Esophagus muscularis mucosa (tissue), 4 donors: ENCODE results near the gene ELL2. TPM values are rescaled to one million over a fixed set of nuclear protein-coding genes. Genes with fewer than 3 reads are reported as not detected.
"Not testable (repeated sequence)": the region's sequence is repeated elsewhere in the genome, so short reads cannot be mapped to it uniquely, and the experiment has no call there.

Source experiments
- DNase-seq: peaks from one replicate; pipeline ENCODE4 v3.0.0-alpha.2; 2017; ENCODE audit errors: extremely low spot score
- H3K27ac ChIP-seq, 4 donors: fragments of 200-600 bp; sonication (generic); replicated peaks in 1 of 4; 1 replicate in 3 of 4; 2 replicates in 1 of 4; pipeline ENCODE4 v1.5.1; 2016 to 2019; ENCODE audit warnings: mild to moderate bottlenecking in 1 of 4
- H3K27me3 ChIP-seq, 4 donors: fragments of 200-600 bp; sonication (generic); one replicate each; pipeline versions ENCODE4 v1.5.1 to v1.6.0; 2016 to 2019
- H3K36me3 ChIP-seq, 4 donors: fragments of 200-600 bp; sonication (generic); one replicate each; pipeline ENCODE4 v1.5.1; 2016 to 2019
- H3K4me1 ChIP-seq, 4 donors: fragments of 200-600 bp; sonication (generic); one replicate each; pipeline ENCODE4 v1.5.1; 2016 to 2019
- H3K4me3 ChIP-seq, 4 donors: fragments of 200-600 bp; sonication (generic); 1 replicate in 2 of 4; 2 replicates in 2 of 4; pipeline ENCODE4 v1.5.1; 2016 to 2019; ENCODE audit warnings: mild to moderate bottlenecking in 4 of 4, moderate library complexity in 1 of 4
- H3K9me3 ChIP-seq, 4 donors: fragments of 200-600 bp; sonication (generic); 1 replicate in 3 of 4; 2 replicates in 1 of 4; pipeline ENCODE4 v1.5.1; 2016 to 2019
- CTCF ChIP-seq, 3 experiments: fragments of 200-600 bp in 2 of 3; fragments of 450-650 bp in 1 of 3; sonication (generic) in 2 of 3; IDR thresholded peaks; one replicate each; pipeline ENCODE4 v1.5.1; 2017 to 2019; ENCODE audit warnings: antibody characterized with exemption in 3 of 3, mild to moderate bottlenecking in 2 of 3, moderate library complexity in 1 of 3
- EP300 ChIP-seq: sonication (generic); formaldehyde crosslinking; IDR thresholded peaks from one replicate; pipeline ENCODE4 v1.6.1; 2017; ENCODE audit warnings: antibody characterized with exemption
- POLR2A ChIP-seq: fragments of 450-650 bp; IDR thresholded peaks from one replicate; pipeline ENCODE4 v1.6.1; 2017; ENCODE audit warnings: antibody characterized with exemption, moderate library complexity, mild to moderate bottlenecking, low read depth
- POLR2AphosphoS5 ChIP-seq, 2 donors: sonication (generic); formaldehyde crosslinking; IDR thresholded peaks; one replicate each; pipeline ENCODE4 v1.6.1; 2017; ENCODE audit warnings: antibody characterized with exemption in 2 of 2
- WGBS: methylation state at CpG from one replicate; pipeline ENCODE4 v1.1.5; 2018; 5-methylcytosine and 5-hydroxymethylcytosine counted together
- intact Hi-C: fragments of 100-400 bp; cut with DNase I; formaldehyde crosslinking; loops from one replicate; pipeline ENCODE4 v1.15.1; 2023
- total RNA-seq, 4 donors: library from RNA; depleted of rRNA; stranded (reverse); fragments of >200 nt; gene quantifications; one replicate each; pipeline versions ENCODE4 v1.1.0 to v1.2.1, GENCODE V29; 2016

The ELL2 gene
- total RNA-seq, 4 donors from 2014 or later = 38.8 to 51.5 (median 42.7) TPM

DNA sequence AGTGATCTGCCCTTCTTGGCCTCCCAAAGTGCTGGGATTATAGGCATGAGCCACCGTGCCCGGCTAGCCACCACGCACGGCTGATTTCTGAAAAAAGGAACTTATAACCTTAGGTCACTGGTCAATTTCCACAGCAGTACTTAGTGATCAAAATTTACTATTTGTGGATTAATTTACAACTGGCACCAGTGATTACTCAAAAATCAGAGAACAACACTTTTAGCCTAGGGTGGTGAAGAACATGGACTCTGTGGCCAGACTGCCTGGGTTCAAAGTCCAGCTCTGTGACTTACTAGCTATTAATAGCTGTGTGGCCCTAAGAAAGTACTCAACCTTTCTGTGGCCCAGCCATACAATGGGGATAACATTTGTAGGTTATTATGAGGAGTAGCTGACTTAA is 88.3 kb downstream of the ELL2 start:
- 91% methylated on average over 4 of the region's 4 CpGs for WGBS

DNA sequence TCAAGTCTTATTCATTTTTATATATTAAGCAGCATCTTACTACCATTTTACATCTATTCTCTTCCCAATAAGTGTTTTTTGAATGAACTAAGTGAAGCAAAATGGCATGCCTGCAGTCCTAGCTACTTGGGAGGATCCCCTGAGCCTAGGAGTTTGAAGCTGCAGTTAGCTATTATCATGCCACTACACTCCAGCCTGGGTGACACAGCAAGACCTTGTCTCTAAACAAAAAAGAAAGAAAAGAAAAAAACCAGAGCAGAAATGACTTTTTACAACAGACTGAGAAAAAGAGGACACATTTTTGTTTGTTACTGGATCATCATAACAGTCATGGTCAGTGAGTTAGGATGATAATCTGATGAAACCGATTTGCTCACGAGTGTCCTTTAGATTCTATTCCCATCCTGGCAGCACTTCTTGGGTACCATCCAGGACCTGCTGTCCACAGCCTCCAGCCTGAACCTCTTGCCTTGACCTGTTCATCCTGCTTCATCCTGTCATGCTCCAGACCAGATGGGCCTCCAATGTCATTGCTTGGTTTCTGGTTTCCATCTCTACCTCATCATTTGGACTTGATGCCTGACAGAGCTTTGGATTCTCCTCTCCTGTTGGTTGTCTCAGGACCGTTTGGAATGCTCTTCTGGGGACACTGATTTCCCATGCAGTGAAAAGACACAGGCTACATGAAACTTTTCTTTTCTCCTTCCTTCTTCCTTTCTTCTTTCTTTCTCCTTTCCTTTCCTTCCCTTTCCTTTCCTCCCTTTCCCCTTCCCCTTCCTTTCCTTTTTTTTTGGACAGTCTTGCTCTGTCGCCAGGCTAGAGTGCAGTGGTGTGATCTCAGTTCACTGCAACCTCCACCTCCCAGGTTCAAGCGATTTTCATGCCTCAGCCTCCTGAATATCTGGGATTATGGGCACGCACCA is 89.0 kb downstream of the ELL2 start:
- 63% methylated on average over 6 of the region's 6 CpGs for WGBS
- intact Hi-C loops = no loop called here
- Histone ChIP-seq H3K36me3 (no peaks in the 10 kb centered on the region), H3K27ac (no peak overlapping the region), H3K4me3 (no peak overlapping the region), H3K4me1 (peaks cover 8 to 12% (median 10%) of the 10 kb centered on the region in 4 donors), H3K9me3 (no peaks in the 10 kb centered on the region), H3K27me3 (no peaks in the 10 kb centered on the region)
- no peak for DNase-seq
- TF ChIP-seq POLR2AphosphoS5 (IDR thresholded peaks at IDR 0.05) = no peak
- no peak for TF ChIP-seq EP300
- no peak for TF ChIP-seq POLR2A
- no peak for TF ChIP-seq CTCF (IDR thresholded peaks at IDR 0.05)

More for the DNA sequence above, 88.3 kb downstream of the ELL2 start:
- no peak for DNase-seq
- Histone ChIP-seq H3K4me1 (peaks cover 8 to 12% (median 10%) of the 10 kb centered on the region in 4 donors), H3K27me3 (no peaks in the 10 kb centered on the region), H3K9me3 (no peaks in the 10 kb centered on the region), H3K27ac (no peak overlapping the region), H3K4me3 (no peak overlapping the region), H3K36me3 (no peaks in the 10 kb centered on the region)
- intact Hi-C loops = no loop called here
- TF ChIP-seq CTCF (IDR thresholded peaks at IDR 0.05) (no peak), POLR2AphosphoS5 (IDR thresholded peaks at IDR 0.05) (no peak), EP300 (no peak), POLR2A (no peak)

DNA sequence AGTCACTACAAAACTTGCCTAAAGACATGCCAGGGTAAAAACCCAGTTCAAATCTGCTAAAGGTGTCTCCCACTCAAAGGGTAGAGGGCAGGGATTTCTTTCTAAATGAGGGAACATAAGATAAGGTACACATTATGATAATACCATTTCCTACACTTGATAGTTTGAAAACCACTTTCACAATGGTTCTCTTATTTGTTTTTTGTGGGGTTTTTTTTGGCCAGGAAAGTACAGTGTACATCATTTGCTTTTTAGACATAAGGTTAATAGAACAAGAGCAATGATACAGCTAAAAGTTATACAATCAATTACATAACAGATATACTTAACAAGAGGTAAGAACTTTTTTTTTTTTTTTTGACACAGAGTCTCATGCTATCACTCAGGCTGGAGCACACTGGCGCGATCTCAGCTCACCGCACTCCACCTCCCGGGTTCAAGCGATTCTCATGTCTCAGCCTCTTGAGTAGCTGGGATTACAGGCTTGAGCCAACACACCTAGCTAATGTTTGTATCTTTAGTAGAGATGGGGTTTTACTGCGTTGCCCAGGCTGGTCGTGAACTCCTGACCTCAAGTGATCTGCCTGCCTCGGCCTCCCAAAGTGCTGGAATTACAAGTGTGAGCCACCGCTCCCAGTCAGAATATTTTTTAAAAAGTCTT is 90.4 kb downstream of the ELL2 start:
- Histone ChIP-seq H3K27me3 (no peaks in the 10 kb centered on the region), H3K4me3 (no peak overlapping the region), H3K9me3 (no peaks in the 10 kb centered on the region), H3K36me3 (no peaks in the 10 kb centered on the region), H3K4me1 (peaks cover 8 to 12% (median 10%) of the 10 kb centered on the region in 4 donors), H3K27ac (no peak overlapping the region)
- intact Hi-C loops = no loop called here
- 94% methylated on average over 9 of the region's 9 CpGs for WGBS
- TF ChIP-seq POLR2A (no peak), POLR2AphosphoS5 (IDR thresholded peaks at IDR 0.05) (no peak), CTCF (IDR thresholded peaks at IDR 0.05) (no peak)
- DNase-seq = no peak

- Histone ChIP-seq H3K36me3 (no peaks in the 10 kb centered on the region), H3K4me1 (peaks cover 8 to 12% (median 10%) of the 10 kb centered on the region in 4 donors), H3K27me3 (no peaks in the 10 kb centered on the region), H3K27ac (no peak overlapping the region), H3K9me3 (no peaks in the 10 kb centered on the region), H3K4me3 (no peak overlapping the region)
- TF ChIP-seq POLR2AphosphoS5 (IDR thresholded peaks at IDR 0.05) = no peak
- TF ChIP-seq POLR2A = no peak
- TF ChIP-seq CTCF (IDR thresholded peaks at IDR 0.05) = no peak
- TF ChIP-seq EP300 = no peak
- DNase-seq = no peak
- 60% methylated on average over 1 of the region's 1 CpG for WGBS
- intact Hi-C loops = no loop called here
Measured at GRCh38 chr5:95870105-95870672, 91.5 kb downstream of the ELL2 start.

DNA sequence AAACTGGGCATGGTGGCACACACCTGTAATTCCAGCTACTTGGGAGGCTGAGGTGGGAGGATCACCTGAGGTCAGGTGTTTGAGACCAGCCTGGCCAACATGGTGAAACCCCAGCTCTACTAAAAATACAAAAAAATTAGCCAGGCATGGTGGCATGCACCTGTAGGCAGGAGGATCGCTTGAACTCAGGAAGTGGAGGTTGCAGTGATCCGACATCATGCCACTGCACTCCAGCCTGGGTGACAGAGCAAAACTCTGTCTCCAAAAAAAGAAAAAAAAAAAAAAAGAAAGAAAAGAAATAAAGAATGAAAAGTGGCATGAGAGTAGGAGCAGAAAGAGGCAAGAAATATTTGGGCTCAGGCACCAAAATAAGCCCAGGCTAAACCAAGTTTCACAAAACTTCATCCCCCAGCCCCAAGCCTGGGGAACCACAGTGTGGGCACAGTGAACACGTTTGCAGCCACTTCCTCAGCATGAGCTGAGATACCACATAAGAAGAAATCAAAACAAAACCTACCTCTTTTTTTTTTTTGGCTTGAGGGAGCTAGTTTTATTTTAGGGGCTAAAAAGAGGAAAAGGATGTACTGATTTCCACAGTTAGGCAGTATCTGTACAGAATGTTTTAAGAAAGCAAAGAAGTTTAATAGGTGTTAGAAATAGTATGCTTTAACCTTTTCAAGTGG is 92.3 kb downstream of the ELL2 start:
- intact Hi-C loops, H3K27ac ChIP-seq, H3K4me3 ChIP-seq, H3K36me3 ChIP-seq, H3K27me3 ChIP-seq, DNase-seq, H3K9me3 ChIP-seq: not testable (repeated sequence)
- 53% methylated on average over 3 of the region's 3 CpGs for WGBS
- H3K4me1 ChIP-seq = peaks cover 8 to 12% (median 10%) of the 10 kb centered on the region in 4 donors
